ES-I3 (cell line): ENCODE results near the gene LRMDA.
"Not testable (repeated sequence)": the region's sequence is repeated elsewhere in the genome, so short reads cannot be mapped to it uniquely, and the experiment has no call there.

Experiments used
- H3K36me3 ChIP-seq: 2 replicates; pipeline ENCODE4 v1.6.1; 2013; ENCODE audit warnings: mild to moderate bottlenecking, low read length, control low read depth, moderate library complexity; ENCODE audit not compliant: insufficient read depth
- H3K4me1 ChIP-seq: 2 replicates; pipeline ENCODE4 v1.6.1; 2013; ENCODE audit warnings: mild to moderate bottlenecking, control low read depth, low read length; ENCODE audit not compliant: insufficient read depth
- H3K9ac ChIP-seq: 2 replicates; pipeline ENCODE4 v1.6.1; 2013; ENCODE audit warnings: low read depth, mild to moderate bottlenecking, low read length, moderate library complexity
- H3K9me3 ChIP-seq: 2 replicates; pipeline ENCODE4 v1.6.1; 2013; ENCODE audit warnings: mild to moderate bottlenecking, low read length, moderate library complexity; ENCODE audit not compliant: control insufficient read depth, insufficient read depth

The LRMDA gene

GRCh38 chr10:76558586-76558985 lies 1127.2 kb downstream of the LRMDA start:
- Histone ChIP-seq H3K9ac (no peak overlapping the region), H3K9me3 (no peaks in the 10 kb centered on the region), H3K4me1 (no peaks in the 10 kb centered on the region), H3K36me3 (no peaks in the 10 kb centered on the region)

GRCh38 chr10:76558996-76559891 lies 1127.8 kb downstream of the LRMDA start:
- H3K9ac ChIP-seq, result no peak overlapping the region
- H3K4me1 ChIP-seq, result no peaks in the 10 kb centered on the region
- no peaks in the 10 kb centered on the region for H3K36me3 ChIP-seq
- no peaks in the 10 kb centered on the region for H3K9me3 ChIP-seq

GRCh38 chr10:76559892-76560220 lies 1128.4 kb downstream of the LRMDA start:
- Histone ChIP-seq H3K9me3 (no peaks in the 10 kb centered on the region), H3K9ac (no peak overlapping the region), H3K4me1 (no peaks in the 10 kb centered on the region), H3K36me3 (no peaks in the 10 kb centered on the region)

GRCh38 chr10:76560338-76560737 lies 1128.9 kb downstream of the LRMDA start:
- Histone ChIP-seq H3K4me1 (no peaks in the 10 kb centered on the region), H3K9ac (no peak overlapping the region), H3K36me3 (no peaks in the 10 kb centered on the region), H3K9me3 (no peaks in the 10 kb centered on the region)

- no peaks in the 10 kb centered on the region for H3K36me3 ChIP-seq
Measured at GRCh38 chr10:76563286-76563685, 1131.9 kb downstream of the LRMDA start.

GRCh38 chr10:76572021-76572420 lies 1140.6 kb downstream of the LRMDA start:
- no peaks in the 10 kb centered on the region for H3K9me3 ChIP-seq
- H3K4me1 ChIP-seq, result no peaks in the 10 kb centered on the region
- H3K9ac ChIP-seq, result no peak overlapping the region
- H3K36me3 ChIP-seq, result no peaks in the 10 kb centered on the region

More at GRCh38 chr10:76563286-76563685, 1131.9 kb downstream of the LRMDA start:
- no peaks in the 10 kb centered on the region for H3K4me1 ChIP-seq
- H3K9me3 ChIP-seq, result no peaks in the 10 kb centered on the region
- no peak overlapping the region for H3K9ac ChIP-seq

- no peaks in the 10 kb centered on the region for H3K4me1 ChIP-seq
- no peak overlapping the region for H3K9ac ChIP-seq
- H3K9me3 ChIP-seq, result no peaks in the 10 kb centered on the region
- H3K36me3 ChIP-seq, result no peaks in the 10 kb centered on the region
Measured at GRCh38 chr10:76576276-76576962, 1145.0 kb downstream of the LRMDA start.

GRCh38 chr10:76577455-76577854 lies 1146.0 kb downstream of the LRMDA start:
- Histone ChIP-seq H3K36me3 (no peaks in the 10 kb centered on the region), H3K9me3 (no peaks in the 10 kb centered on the region), H3K9ac (no peak overlapping the region), H3K4me1 (no peaks in the 10 kb centered on the region)

GRCh38 chr10:76581506-76582256 lies 1150.3 kb downstream of the LRMDA start:
- Histone ChIP-seq H3K4me1 (no peaks in the 10 kb centered on the region), H3K9ac (no peak overlapping the region), H3K36me3 (no peaks in the 10 kb centered on the region), H3K9me3 (no peaks in the 10 kb centered on the region)

GRCh38 chr10:76582531-76582930 lies 1151.1 kb downstream of the LRMDA start:
- H3K4me1 ChIP-seq, result no peaks in the 10 kb centered on the region
- H3K9ac ChIP-seq, result no peak overlapping the region
- no peaks in the 10 kb centered on the region for H3K9me3 ChIP-seq
- no peaks in the 10 kb centered on the region for H3K36me3 ChIP-seq

- no peaks in the 10 kb centered on the region for H3K9me3 ChIP-seq
Measured at GRCh38 chr10:76583711-76584161, 1152.3 kb downstream of the LRMDA start.

GRCh38 chr10:76584466-76584865 lies 1153.0 kb downstream of the LRMDA start:
- not testable (repeated sequence) for H3K36me3 ChIP-seq, H3K4me1 ChIP-seq, H3K9me3 ChIP-seq, H3K9ac ChIP-seq

More at GRCh38 chr10:76583711-76584161, 1152.3 kb downstream of the LRMDA start:
- no peaks in the 10 kb centered on the region for H3K36me3 ChIP-seq
- H3K9ac ChIP-seq, result no peak overlapping the region
- H3K4me1 ChIP-seq, result no peaks in the 10 kb centered on the region
